Astrocyte of the cerebellum (primary cell): ENCODE results near the gene METTL14.
"Not testable (repeated sequence)": the region's sequence is repeated elsewhere in the genome, so short reads cannot be mapped to it uniquely, and the experiment has no call there.

Source experiments
- DNase-seq: peaks from one replicate; pipeline ENCODE4 v3.0.0-alpha.2; 2011; ENCODE audit warnings: low read depth
- H3K4me3 ChIP-seq: 2 replicates; pipeline ENCODE4 v1.5.1; 2011; ENCODE audit warnings: mild to moderate bottlenecking, low read depth, low read length, moderate library complexity
- in situ Hi-C: cut with HindIII; loops from 2 replicates; pipeline ENCODE4 v1.10.0; 2017; ENCODE audit warnings: low sequenced_read_pairs
- TF ChIP-seq, protein P1 (sequence below): IDR thresholded peaks from 2 replicates; pipeline ENCODE4 v1.5.1; 2012; ENCODE audit warnings: low read length, low read depth, moderate library complexity, mild to moderate bottlenecking; ENCODE audit errors: missing control alignments

METTL14 gene

DNA sequence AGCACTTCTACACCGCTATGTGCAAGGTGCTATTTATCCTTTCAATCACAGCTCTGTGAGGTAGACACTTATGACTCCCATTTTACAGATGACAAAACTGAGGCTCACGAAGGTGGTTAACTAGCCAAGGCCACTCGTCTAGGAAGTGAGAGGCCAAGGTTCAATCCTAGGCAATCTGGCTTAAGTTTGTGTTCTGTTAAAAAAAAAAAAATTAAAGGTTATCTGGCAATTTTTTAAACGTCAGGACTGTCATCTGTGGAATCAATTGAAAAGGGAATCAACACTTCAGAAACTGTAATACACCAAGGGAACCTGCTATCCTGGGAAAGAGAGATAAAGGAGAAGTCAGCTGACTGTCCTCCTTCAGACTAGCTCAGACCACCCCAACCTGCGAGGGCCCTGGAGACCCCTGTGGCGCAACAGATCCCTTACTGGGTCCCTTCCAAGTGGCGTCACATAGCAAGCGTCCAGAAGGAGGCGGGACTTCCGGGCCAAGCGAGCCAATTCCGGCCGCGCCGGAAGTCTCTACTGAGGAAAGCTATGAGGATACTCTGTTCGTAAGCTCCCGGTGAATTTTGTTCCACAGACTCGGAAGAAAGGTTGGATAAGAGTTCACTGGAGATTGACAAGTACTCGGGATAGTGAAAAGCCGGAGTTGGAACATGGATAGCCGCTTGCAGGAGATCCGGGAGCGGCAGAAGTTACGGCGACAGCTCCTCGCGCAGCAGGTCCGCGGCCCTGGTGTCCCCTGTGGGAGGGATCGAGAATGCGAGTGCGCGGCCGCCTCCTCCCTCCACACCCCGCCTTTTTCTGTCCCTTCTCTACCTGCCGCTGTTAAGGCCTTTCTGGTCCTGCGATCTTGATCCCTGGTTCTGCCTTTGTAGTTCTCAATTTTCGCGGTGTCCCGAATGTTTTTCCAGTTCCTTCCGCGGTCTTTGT, at the start of gene METTL14:
Gene METTL14, plus strand, starts transcription at position 520 of the 939 bp plus-strand sequence. Its CDS starts 143 bp downstream, at position 663.
- DNase-seq, result peak; percentile 80
- in situ Hi-C loops, result no loop called here
- TF ChIP-seq, protein P1, sequence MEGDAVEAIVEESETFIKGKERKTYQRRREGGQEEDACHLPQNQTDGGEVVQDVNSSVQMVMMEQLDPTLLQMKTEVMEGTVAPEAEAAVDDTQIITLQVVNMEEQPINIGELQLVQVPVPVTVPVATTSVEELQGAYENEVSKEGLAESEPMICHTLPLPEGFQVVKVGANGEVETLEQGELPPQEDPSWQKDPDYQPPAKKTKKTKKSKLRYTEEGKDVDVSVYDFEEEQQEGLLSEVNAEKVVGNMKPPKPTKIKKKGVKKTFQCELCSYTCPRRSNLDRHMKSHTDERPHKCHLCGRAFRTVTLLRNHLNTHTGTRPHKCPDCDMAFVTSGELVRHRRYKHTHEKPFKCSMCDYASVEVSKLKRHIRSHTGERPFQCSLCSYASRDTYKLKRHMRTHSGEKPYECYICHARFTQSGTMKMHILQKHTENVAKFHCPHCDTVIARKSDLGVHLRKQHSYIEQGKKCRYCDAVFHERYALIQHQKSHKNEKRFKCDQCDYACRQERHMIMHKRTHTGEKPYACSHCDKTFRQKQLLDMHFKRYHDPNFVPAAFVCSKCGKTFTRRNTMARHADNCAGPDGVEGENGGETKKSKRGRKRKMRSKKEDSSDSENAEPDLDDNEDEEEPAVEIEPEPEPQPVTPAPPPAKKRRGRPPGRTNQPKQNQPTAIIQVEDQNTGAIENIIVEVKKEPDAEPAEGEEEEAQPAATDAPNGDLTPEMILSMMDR, result no peak
- H3K4me3 ChIP-seq, result peak within 1 kb of the TSS; percentile 83

DNA sequence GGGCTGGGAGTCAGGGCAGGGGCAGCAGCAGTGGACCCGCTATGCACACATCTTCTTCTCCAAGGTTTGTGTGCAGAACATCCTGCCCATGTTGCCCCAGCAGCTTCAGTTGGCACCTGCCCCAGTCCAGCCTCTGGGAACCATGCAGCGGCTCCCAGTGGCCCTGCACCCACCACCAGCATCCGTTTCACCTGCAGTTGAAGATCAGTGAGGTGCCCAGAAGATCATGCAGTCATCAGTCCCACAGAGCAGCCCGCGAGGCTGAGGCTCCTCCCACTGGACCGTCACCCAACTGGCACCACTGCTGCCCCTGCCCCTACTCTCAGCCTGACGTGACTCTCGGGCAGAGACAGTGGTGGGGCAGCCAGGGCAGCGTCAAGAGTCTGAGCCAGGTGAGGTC, 49.1 kb upstream of the METTL14 start:
- DNase-seq, H3K4me3 ChIP-seq, in situ Hi-C loops: not testable (repeated sequence)

DNA sequence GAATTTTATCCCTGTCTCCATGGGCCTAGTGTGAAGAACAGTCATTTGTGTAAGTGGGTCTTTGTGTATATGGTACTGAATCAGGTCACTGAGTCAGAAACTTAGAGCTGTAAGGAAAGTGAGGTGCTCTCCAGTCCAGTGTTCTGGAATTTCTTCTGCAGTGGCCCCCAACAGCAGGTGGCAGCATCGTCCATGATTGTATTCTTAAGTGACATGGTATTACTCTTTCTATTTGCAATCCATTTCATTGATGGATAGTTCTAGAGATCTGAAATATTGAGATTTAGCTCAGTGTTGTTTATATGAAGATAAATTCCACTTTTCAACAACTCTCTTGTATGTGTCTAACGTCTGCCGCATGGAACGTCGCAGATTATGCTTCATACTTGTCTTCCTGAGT, 20.5 kb upstream of the METTL14 start:
- H3K4me3 ChIP-seq, in situ Hi-C loops: not testable (repeated sequence)
- peak; percentile 1 for DNase-seq
- TF ChIP-seq, protein P1, result peak; percentile 25

DNA sequence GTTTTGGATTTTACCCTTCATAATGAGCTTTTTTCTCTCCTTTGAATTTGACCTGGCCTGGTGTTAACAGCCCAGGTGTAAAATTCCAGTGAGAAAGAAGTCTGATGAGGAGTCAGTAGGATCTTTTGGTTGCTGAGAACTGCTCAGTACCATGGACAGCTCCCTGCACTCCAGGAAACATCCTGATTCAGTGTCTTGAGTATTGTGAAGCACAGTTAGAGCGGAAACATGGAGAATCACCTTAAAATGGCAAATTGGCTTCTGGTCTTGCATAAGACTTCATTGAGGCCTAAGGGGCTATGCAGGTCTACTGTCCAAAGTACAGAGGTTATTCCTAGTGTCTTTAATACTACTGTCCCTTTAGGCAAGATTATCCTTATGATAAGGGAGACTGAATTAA, 16.0 kb upstream of the METTL14 start:
- H3K4me3 ChIP-seq, in situ Hi-C loops: not testable (repeated sequence)
- peak; percentile 68 for DNase-seq

DNA sequence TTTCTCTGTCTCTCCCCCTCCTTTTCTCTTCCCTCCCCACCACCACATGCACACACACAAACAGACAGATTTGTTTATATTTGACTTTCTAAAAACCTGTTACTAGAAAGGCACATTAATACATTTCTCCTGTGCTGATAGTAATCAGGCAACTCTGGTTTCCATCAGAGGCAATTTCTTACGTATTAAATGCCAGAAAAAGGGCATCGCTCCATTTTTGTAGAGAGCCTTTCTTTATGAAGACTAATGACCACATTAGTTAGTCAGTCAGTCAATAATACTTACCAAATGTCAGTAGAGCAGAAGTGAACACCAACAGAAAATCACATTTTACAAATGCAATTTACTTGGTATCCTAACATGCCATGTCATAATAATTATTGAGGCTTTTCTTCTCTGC, 14.2 kb upstream of the METTL14 start:
- in situ Hi-C loops, H3K4me3 ChIP-seq, DNase-seq: not testable (repeated sequence)

DNA sequence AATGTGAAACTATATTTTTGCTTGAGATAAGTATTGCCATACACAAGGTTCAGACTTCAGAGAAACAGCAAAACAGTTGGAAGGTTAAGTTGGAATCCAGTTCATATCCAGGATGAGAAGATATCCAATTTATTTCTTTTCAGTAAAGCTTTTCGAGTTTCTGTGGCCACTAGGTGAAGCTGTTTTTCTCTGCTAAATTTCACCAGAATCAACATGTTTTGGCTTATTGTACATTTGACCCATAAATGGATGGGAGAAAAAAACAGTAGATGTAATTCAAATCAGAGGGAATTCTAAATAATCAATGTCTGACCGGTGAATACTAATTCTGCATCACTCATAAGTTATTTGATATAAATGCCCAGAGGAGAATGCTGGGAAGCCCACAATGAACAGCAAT, 9.1 kb upstream of the METTL14 start:
- TF ChIP-seq, protein P1, result peak; percentile 24
- H3K4me3 ChIP-seq, result no peak overlapping the region
- no peak for DNase-seq
- in situ Hi-C loops, result no loop called here

DNA sequence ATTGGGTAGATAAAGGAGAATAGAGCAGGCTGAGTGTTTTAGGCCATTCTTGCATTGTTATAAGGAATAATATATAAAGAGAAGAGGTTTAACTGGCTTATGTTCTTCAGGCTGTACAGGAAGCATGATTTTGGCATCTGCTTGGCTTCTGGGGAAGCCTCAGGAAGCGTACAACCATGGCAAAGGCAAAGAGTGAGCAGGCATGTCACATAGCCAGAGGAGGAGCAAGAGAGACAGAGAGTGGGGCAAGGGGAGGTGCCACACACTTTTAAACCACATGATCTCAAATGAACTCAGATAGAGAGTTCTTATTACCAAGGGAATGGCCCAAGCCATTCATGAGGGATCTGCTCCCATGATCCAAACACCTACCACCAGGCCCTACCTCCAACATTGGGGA, 4.4 kb upstream of the METTL14 start:
- no peak overlapping the region for H3K4me3 ChIP-seq
- TF ChIP-seq, protein P1, result no peak
- in situ Hi-C loops, result no loop called here
- no peak for DNase-seq

DNA sequence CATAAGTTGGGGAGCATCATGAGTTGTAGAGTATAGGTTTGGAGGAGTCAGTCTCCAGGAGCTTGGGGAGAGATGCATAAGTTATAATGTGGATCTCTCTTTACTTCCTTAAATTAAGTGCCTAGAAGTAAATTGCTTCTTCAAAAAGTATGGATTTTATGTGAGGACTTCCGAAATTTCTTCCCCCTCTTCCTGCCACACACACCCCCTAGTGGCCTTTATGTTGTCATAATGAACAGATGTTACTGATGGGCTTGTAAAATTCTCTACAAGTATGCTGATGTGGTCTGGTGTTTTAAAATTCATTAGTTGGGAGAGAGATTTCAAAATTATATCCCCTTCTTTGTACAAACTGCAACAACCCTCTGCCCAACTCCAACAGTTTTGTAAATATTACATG, 2.3 kb upstream of the METTL14 start:
- TF ChIP-seq, protein P1, result peak; percentile 57
- no peak for DNase-seq
- H3K4me3 ChIP-seq, result no peak overlapping the region
- in situ Hi-C loops, result no loop called here
